HL-60 (cell line): Measurements from ENCODE around the gene IL12RB1.

Experiments used
- DNase-seq, 2 experiments: peaks; one replicate each; pipeline ENCODE4 v3.0.0-alpha.2; 2010 to 2020; ENCODE audit warnings: low read depth in 1 of 2, low spot score in 1 of 2
- H3K27ac ChIP-seq: fragments of 250-450 bp; sonication (Bioruptor Pico); replicated peaks from 2 replicates; pipeline ENCODE4 v1.5.1; 2020; ENCODE audit warnings: mild to moderate bottlenecking, moderate library complexity
- H3K27me3 ChIP-seq: fragments of 250-450 bp; sonication (Bioruptor Pico); 2 replicates; pipeline ENCODE4 v1.5.1; 2021; ENCODE audit warnings: mild to moderate bottlenecking, moderate library complexity; ENCODE audit not compliant: insufficient read depth, poor library complexity, severe bottlenecking
- H3K4me3 ChIP-seq: replicated peaks from 2 replicates; pipeline ENCODE4 v1.5.1; 2011; ENCODE audit warnings: mild to moderate bottlenecking, control low read depth, low read length; ENCODE audit not compliant: insufficient read depth
- GABPA ChIP-seq: IDR thresholded peaks from 2 replicates; pipeline ENCODE4 v1.6.1; 2012; ENCODE audit warnings: low read depth
- POLR2AphosphoS5 ChIP-seq: IDR thresholded peaks from 2 replicates; pipeline ENCODE4 v1.6.1; 2012; ENCODE audit warnings: low read depth
- SPI1 ChIP-seq: IDR thresholded peaks from 2 replicates; pipeline ENCODE4 v1.6.1; 2012; ENCODE audit warnings: low read depth, mild to moderate bottlenecking, borderline replicate concordance
- TF ChIP-seq, protein P1 (sequence below): IDR thresholded peaks from one replicate; pipeline ENCODE4 v1.5.1; 2011; ENCODE audit warnings: low read length, control low read depth, inconsistent platforms; ENCODE audit not compliant: insufficient read depth
- TF ChIP-seq, protein P2 (sequence below): IDR thresholded peaks from 2 replicates; pipeline ENCODE4 v1.6.1; 2012; ENCODE audit warnings: low read depth; ENCODE audit not compliant: insufficient replicate concordance

The IL12RB1 gene

DNA sequence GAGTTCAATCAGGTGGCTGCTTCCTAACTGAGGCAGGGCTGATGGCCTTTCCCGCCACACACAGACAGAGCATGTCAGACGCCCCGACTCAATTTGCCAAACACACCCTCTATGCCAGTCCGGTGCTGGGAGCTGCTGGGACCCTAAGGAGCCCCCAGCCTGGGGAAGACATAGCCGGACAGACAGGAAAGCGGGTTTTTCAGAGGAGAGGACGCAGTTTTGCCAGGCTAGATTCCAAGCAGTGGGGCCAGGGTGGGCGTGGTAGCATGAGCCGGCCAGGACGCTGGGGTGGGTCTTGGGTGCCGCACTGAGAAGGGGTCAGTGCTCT lies 30.6 kb upstream of the IL12RB1 start:
- Histone ChIP-seq H3K27me3 (no peaks in the 10 kb centered on the region), H3K4me3 (peak overlapping the region; percentile 4; the same call in 1 of the 2 replicates), H3K27ac (peak overlapping the region; percentile 38)
- TF ChIP-seq, protein P1, sequence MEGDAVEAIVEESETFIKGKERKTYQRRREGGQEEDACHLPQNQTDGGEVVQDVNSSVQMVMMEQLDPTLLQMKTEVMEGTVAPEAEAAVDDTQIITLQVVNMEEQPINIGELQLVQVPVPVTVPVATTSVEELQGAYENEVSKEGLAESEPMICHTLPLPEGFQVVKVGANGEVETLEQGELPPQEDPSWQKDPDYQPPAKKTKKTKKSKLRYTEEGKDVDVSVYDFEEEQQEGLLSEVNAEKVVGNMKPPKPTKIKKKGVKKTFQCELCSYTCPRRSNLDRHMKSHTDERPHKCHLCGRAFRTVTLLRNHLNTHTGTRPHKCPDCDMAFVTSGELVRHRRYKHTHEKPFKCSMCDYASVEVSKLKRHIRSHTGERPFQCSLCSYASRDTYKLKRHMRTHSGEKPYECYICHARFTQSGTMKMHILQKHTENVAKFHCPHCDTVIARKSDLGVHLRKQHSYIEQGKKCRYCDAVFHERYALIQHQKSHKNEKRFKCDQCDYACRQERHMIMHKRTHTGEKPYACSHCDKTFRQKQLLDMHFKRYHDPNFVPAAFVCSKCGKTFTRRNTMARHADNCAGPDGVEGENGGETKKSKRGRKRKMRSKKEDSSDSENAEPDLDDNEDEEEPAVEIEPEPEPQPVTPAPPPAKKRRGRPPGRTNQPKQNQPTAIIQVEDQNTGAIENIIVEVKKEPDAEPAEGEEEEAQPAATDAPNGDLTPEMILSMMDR, result no peak
- TF ChIP-seq POLR2AphosphoS5 (no peak), GABPA (no peak), SPI1 (no peak)
- TF ChIP-seq, protein P2, sequence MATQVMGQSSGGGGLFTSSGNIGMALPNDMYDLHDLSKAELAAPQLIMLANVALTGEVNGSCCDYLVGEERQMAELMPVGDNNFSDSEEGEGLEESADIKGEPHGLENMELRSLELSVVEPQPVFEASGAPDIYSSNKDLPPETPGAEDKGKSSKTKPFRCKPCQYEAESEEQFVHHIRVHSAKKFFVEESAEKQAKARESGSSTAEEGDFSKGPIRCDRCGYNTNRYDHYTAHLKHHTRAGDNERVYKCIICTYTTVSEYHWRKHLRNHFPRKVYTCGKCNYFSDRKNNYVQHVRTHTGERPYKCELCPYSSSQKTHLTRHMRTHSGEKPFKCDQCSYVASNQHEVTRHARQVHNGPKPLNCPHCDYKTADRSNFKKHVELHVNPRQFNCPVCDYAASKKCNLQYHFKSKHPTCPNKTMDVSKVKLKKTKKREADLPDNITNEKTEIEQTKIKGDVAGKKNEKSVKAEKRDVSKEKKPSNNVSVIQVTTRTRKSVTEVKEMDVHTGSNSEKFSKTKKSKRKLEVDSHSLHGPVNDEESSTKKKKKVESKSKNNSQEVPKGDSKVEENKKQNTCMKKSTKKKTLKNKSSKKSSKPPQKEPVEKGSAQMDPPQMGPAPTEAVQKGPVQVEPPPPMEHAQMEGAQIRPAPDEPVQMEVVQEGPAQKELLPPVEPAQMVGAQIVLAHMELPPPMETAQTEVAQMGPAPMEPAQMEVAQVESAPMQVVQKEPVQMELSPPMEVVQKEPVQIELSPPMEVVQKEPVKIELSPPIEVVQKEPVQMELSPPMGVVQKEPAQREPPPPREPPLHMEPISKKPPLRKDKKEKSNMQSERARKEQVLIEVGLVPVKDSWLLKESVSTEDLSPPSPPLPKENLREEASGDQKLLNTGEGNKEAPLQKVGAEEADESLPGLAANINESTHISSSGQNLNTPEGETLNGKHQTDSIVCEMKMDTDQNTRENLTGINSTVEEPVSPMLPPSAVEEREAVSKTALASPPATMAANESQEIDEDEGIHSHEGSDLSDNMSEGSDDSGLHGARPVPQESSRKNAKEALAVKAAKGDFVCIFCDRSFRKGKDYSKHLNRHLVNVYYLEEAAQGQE, result no peak
- no peak for DNase-seq

DNA sequence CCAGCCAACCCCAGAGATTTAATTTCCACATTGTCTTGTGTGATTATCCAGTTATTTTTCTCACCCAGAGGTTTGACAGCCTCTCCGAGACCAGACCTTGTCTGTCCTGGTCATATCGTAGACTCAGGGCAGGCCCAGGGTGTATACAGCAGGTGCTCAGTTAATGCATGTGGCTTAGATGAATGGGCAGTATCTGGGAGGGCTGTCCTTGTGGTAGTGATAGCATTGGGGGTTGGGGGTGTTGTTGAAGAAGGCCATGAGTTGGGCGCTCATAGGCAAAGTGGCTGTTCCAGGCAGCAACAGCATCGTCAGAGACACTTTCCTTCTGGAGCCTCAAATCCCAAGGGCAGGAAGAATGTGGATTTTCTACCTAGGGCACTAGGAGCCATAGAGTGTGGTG lies 27.7 kb upstream of the IL12RB1 start:
- TF ChIP-seq GABPA, result no peak
- no peak for TF ChIP-seq POLR2AphosphoS5
- TF ChIP-seq SPI1, result no peak
- TF ChIP-seq, protein P1, result no peak
- TF ChIP-seq, protein P2, result no peak
- no peaks in the 10 kb centered on the region for H3K27me3 ChIP-seq
- no peak for DNase-seq
- H3K27ac ChIP-seq, result no peak overlapping the region
- no peak overlapping the region for H3K4me3 ChIP-seq

DNA sequence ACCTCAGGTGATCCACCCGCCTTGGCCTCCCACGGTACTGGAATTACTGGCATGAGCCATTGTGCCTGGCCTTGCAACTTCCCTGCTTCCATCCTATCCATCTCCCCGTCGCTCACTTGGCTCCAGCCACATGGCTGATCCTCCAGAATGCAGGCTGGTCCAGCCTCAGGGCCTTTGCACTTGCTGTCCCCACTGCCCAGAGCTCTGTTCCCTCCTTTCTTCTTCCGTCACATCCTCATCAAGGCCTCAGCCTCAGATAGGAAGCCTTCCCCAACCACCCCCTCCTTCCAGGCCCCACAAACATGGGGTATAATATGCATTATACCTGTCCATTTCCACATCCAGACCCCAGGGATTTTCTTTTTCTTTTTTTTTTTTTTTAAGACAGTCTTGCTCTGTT lies 27.1 kb upstream of the IL12RB1 start:
- Histone ChIP-seq H3K27me3 (no peaks in the 10 kb centered on the region), H3K4me3 (no peak overlapping the region), H3K27ac (no peak overlapping the region)
- no peak for DNase-seq
- TF ChIP-seq POLR2AphosphoS5, result no peak
- TF ChIP-seq SPI1, result no peak
- TF ChIP-seq, protein P1, result no peak
- no peak for TF ChIP-seq GABPA
- TF ChIP-seq, protein P2, result no peak
